H1 (cell line): Measurements from ENCODE around the gene SEPTIN1. TPM values are rescaled to one million over a fixed set of nuclear protein-coding genes. Genes with fewer than 3 reads are reported as not detected.

Source experiments
- CTCF ChIA-PET: fragments of 300-600 bp; sonication (Branson Sonifier 250); formaldehyde crosslinking; loops from one replicate; lab custom pipeline; 2021; ENCODE audit not compliant: partially characterized antibody; lab: Charles Lee
- POLR2A ChIA-PET: fragments of 300-600 bp; sonication (Branson Sonifier 250); formaldehyde crosslinking; loops from one replicate; lab custom pipeline; 2021; ENCODE audit warnings: inconsistent platforms; ENCODE audit not compliant: partially characterized antibody; lab: Charles Lee
- DNase-seq, 2 experiments: peaks; one replicate each; pipeline versions ENCODE4 v3.0.0 to v3.0.0-alpha.2; 2010 to 2022; ENCODE audit warnings: low spot score in 2 of 2, low read depth in 1 of 2, mixed read lengths in 1 of 2
- FAIRE-seq: peaks from 2 replicates; lab custom pipeline; 2011; peaks lifted over from hg19 to GRCh38; lab: Jason Lieb, UNC
- H2AFZ ChIP-seq: 2 replicates; pipeline ENCODE4 v1.8.1; 2012; ENCODE audit warnings: low read length, inconsistent platforms
- H2AK5ac ChIP-seq: 2 replicates; pipeline ENCODE4 v1.6.1; 2013; ENCODE audit warnings: low read depth, low read length
- H2BK120ac ChIP-seq: replicated peaks from 2 replicates; pipeline ENCODE3; 2013; ENCODE audit warnings: low read depth, low read length, inconsistent platforms
- H2BK12ac ChIP-seq: 2 replicates; pipeline ENCODE4 v1.6.1; 2013; ENCODE audit warnings: low read depth, low read length
- H2BK15ac ChIP-seq: 2 replicates; pipeline ENCODE4 v1.6.1; 2013; ENCODE audit warnings: low read length
- H2BK20ac ChIP-seq: 2 replicates; pipeline ENCODE4 v1.6.1; 2013; ENCODE audit warnings: low read length
- H2BK5ac ChIP-seq: 2 replicates; pipeline ENCODE4 v1.6.1; 2013; ENCODE audit warnings: low read depth, low read length
- H3K14ac ChIP-seq: 2 replicates; pipeline ENCODE4 v1.6.1; 2013; ENCODE audit warnings: inconsistent platforms; ENCODE audit not compliant: insufficient read length
- H3K18ac ChIP-seq: 2 replicates; pipeline ENCODE4 v1.6.1; 2013; ENCODE audit warnings: low read length; ENCODE audit errors: extremely low read depth
- H3K23ac ChIP-seq: 2 replicates; pipeline ENCODE4 v1.6.1; 2013; ENCODE audit warnings: inconsistent platforms; ENCODE audit not compliant: insufficient read length
- H3K23me2 ChIP-seq: 2 replicates; pipeline ENCODE4 v1.6.1; 2013; ENCODE audit warnings: low read depth, low read length
- H3K27ac ChIP-seq: 2 replicates; pipeline ENCODE4 v1.6.1; 2011; ENCODE audit warnings: low read depth, low read length, inconsistent platforms
- H3K27me3 ChIP-seq, 4 experiments: replicated peaks in 1 of 4; 1 replicate in 1 of 4; 2 replicates in 3 of 4; pipeline versions ENCODE4 v1.6.1 to v1.8.1; 2011 to 2013; ENCODE audit warnings: low read length in 3 of 4, mild to moderate bottlenecking in 3 of 4, inconsistent platforms in 2 of 4, mixed read lengths in 2 of 4, moderate library complexity in 1 of 4; ENCODE audit not compliant: control insufficient read depth in 3 of 4, insufficient read depth in 3 of 4; ENCODE audit errors: extremely low read depth in 1 of 4
- H3K36me3 ChIP-seq, 4 experiments: 2 replicates each; pipeline versions ENCODE4 v1.6.1 to v1.8.1; 2011 to 2013; ENCODE audit warnings: mild to moderate bottlenecking in 4 of 4, low read length in 3 of 4, moderate library complexity in 2 of 4, control low read depth in 1 of 4, inconsistent platforms in 1 of 4; ENCODE audit not compliant: insufficient read depth in 4 of 4, control insufficient read depth in 2 of 4
- H3K4ac ChIP-seq: replicated peaks from 2 replicates; pipeline ENCODE3; 2013; ENCODE audit warnings: low read length, low read depth, mixed read lengths, inconsistent platforms; ENCODE audit not compliant: insufficient read length
- H3K4me1 ChIP-seq, 4 experiments: replicated peaks in 1 of 4; 1 replicate in 1 of 4; 2 replicates in 3 of 4; pipeline versions ENCODE4 v1.6.1 to v1.8.1; 2011 to 2013; ENCODE audit warnings: low read length in 3 of 4, inconsistent platforms in 2 of 4, mixed read lengths in 1 of 4; ENCODE audit not compliant: insufficient read depth in 4 of 4, control insufficient read depth in 3 of 4
- H3K4me2 ChIP-seq, 2 experiments: 2 replicates each; pipeline versions ENCODE4 v1.6.1 to v1.8.1; 2011 to 2013; ENCODE audit warnings: low read depth in 2 of 2, low read length in 2 of 2, control low read depth in 1 of 2, inconsistent platforms in 1 of 2, mild to moderate bottlenecking in 1 of 2; ENCODE audit not compliant: insufficient read depth in 1 of 2
- H3K4me3 ChIP-seq, 4 experiments: fragments of 200-600, 300-600 bp in 1 of 4; sonication (generic), shearing (Covaris generic), sonication (Bioruptor Twin) in 1 of 4; 2 replicates each; pipeline versions ENCODE4 v1.5.1 to v1.8.1; 2011 to 2016; ENCODE audit warnings: low read length in 4 of 4, low read depth in 3 of 4, control low read depth in 2 of 4, inconsistent platforms in 2 of 4, mild to moderate bottlenecking in 2 of 4, mixed read lengths in 1 of 4, moderate library complexity in 1 of 4; ENCODE audit not compliant: insufficient read depth in 2 of 4; ENCODE audit errors: extremely low read depth in 1 of 4
- H3K56ac ChIP-seq: replicated peaks from 2 replicates; pipeline ENCODE3; 2013; ENCODE audit warnings: low read depth, mild to moderate bottlenecking, mixed read lengths, low read length, inconsistent platforms; ENCODE audit not compliant: insufficient read length
- H3K79me1 ChIP-seq: 2 replicates; pipeline ENCODE4 v1.6.1; 2013; ENCODE audit warnings: low read depth, low read length, control low read depth
- H3K79me2 ChIP-seq, 2 experiments: 2 replicates each; pipeline versions ENCODE4 v1.6.1 to v1.8.1; 2012 to 2013; ENCODE audit warnings: low read length in 2 of 2, mild to moderate bottlenecking in 2 of 2, inconsistent platforms in 1 of 2; ENCODE audit not compliant: insufficient read depth in 2 of 2, control insufficient read depth in 1 of 2
- H3K9ac ChIP-seq, 4 experiments: replicated peaks in 1 of 4; 1 replicate in 1 of 4; 2 replicates in 3 of 4; pipeline versions ENCODE4 v1.6.1 to v1.8.1; 2011 to 2013; ENCODE audit warnings: low read depth in 3 of 4, low read length in 3 of 4, control low read depth in 2 of 4, mild to moderate bottlenecking in 2 of 4, moderate library complexity in 2 of 4, inconsistent platforms in 1 of 4; ENCODE audit errors: extremely low read depth in 1 of 4
- H3K9me3 ChIP-seq, 2 experiments: 2 replicates each; pipeline versions ENCODE4 v1.6.1 to v1.8.1; 2012 to 2013; ENCODE audit warnings: mild to moderate bottlenecking in 2 of 2, moderate library complexity in 2 of 2, control low read depth in 1 of 2, inconsistent platforms in 1 of 2, low read depth in 1 of 2, low read length in 1 of 2, mixed read lengths in 1 of 2; ENCODE audit not compliant: insufficient read depth in 2 of 2
- H4K20me1 ChIP-seq, 2 experiments: replicated peaks in 1 of 2; 2 replicates each; pipeline versions ENCODE3 to v1.8.1; 2011 to 2013; ENCODE audit warnings: inconsistent platforms in 2 of 2, low read length in 2 of 2, mild to moderate bottlenecking in 1 of 2; ENCODE audit not compliant: insufficient read depth in 2 of 2, control insufficient read depth in 1 of 2
- H4K5ac ChIP-seq: 2 replicates; pipeline ENCODE4 v1.6.1; 2013; ENCODE audit warnings: low read length, low read depth, mixed read lengths, inconsistent platforms; ENCODE audit not compliant: insufficient read length
- H4K8ac ChIP-seq: 2 replicates; pipeline ENCODE4 v1.8.0; 2013; ENCODE audit warnings: mild to moderate bottlenecking, moderate library complexity, low read length, inconsistent platforms; ENCODE audit not compliant: insufficient read depth; ENCODE audit errors: extremely low read depth
- H4K91ac ChIP-seq: replicated peaks from 2 replicates; pipeline ENCODE3; 2013; ENCODE audit warnings: low read length, mixed read lengths, inconsistent platforms; ENCODE audit not compliant: insufficient read length
- MAX ChIP-seq: IDR thresholded peaks from 2 replicates; pipeline ENCODE4 v1.6.1; 2012; ENCODE audit warnings: inconsistent platforms
- TAF1 ChIP-seq: IDR thresholded peaks from 2 replicates; pipeline ENCODE4 v1.6.1; 2011; ENCODE audit warnings: mild to moderate bottlenecking, low read depth, low read length
- WGBS, 2 experiments: shearing (Covaris generic) in 1 of 2; methylation state at CpG; one replicate each; pipeline versions ENCODE4 v1.1.6 to v1.1.7; 2013 to 2015; ENCODE audit warnings: low lambda C conversion rate in 2 of 2, mixed read lengths in 2 of 2, inconsistent platforms in 1 of 2, low coverage in 1 of 2, missing lambda C conversion rate in 1 of 2; ENCODE audit not compliant: insufficient replicate concordance in 2 of 2, insufficient coverage in 1 of 2, insufficient read length in 1 of 2; ENCODE audit errors: extremely low coverage in 1 of 2, missing lambda C conversion rate in 1 of 2; 5-methylcytosine and 5-hydroxymethylcytosine counted together
- polyA plus RNA-seq, 7 experiments: library from polyadenylated mRNA; depleted of rRNA in 3 of 7; stranded (reverse) in 5 of 7; unstranded in 2 of 7; fragments of >200 nt in 5 of 7; fragments of 200-250 nt in 2 of 7; gene quantifications; 1 replicate in 5 of 7; 2 replicates in 1 of 7; 4 replicates in 1 of 7; pipeline versions ENCODE4 v1.2.1 to v1.2.3, GENCODE V29; 2011 to 2013; ENCODE audit warnings: missing spikeins in 2 of 7, mixed read lengths in 2 of 7
- total RNA-seq: library from RNA; stranded (reverse); fragmentation: NEBNext Ultra II Directional; extraction: Animal tissue kit (Norgen Biotek cat#: 25700); gene quantifications from 2 replicates; pipeline ENCODE4 v1.2.1, GENCODE V29; 2021

The SEPTIN1 gene
- total and polyA plus RNA-seq, 2 of the 8 experiments (the other 6 are each of a cell fraction or from before 2014, with no cell fraction given): 0.24 to 1.4 TPM

DNA sequence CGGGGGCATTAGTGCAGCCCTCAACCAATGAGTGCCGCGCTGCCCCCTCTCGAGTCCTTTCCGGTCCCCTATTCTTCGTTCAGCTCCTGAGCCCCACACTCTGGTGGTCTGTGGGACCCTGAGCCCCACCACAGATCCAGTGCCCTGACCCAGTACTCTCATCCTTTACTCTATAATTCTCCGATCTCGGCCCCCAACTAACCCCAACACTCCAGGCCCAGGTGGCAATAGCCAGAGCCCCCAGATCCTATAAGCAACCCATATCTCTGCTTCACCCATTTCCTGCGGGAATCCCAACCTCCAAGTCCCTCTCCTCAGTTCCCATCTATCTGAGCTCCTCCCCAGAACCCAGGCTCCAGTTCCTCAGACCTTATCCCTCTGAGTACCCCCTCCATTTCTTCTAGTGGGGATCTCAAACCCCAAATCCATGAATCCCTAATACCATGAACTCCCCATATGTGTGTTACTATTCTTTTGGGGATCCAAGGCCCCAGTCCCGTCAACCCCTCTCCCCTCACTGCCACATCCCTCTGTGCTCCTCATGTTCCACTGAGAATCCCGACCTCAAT is 11.0 kb downstream of the SEPTIN1 start:
- no peaks in the 10 kb centered on the region for H3K36me3 ChIP-seq
- H3K14ac ChIP-seq: no peak overlapping the region
- H3K23me2 ChIP-seq: peaks cover 10% of the 10 kb centered on the region; the same call in 1 of the 2 replicates
- H3K9ac ChIP-seq: no peak overlapping the region
- no peak overlapping the region for H3K27ac ChIP-seq
- H3K23ac ChIP-seq: no peak overlapping the region
- H3K9me3 ChIP-seq: no peaks in the 10 kb centered on the region
- H2BK120ac ChIP-seq: no peak overlapping the region
- no peak overlapping the region for H2BK20ac ChIP-seq
- peaks cover 0 to 16% of the 10 kb centered on the region in 2 experiments for H4K20me1 ChIP-seq
- H2BK5ac ChIP-seq: no peak overlapping the region
- no peak overlapping the region for H2AFZ ChIP-seq
- no peak for FAIRE-seq
- 27% methylated on average over 10 of the region's 11 CpGs; no CpG with 5 or more reads in 1 of the 2 experiments for WGBS, 2 experiments
- H4K8ac ChIP-seq: no peak overlapping the region
- ChIA-PET POLR2A (interaction anchor here (0.6 to 6.9 kb wide), 13 partner anchors 11 to 1109 kb away, joined by 3 to 79 read pairs (median 3); partner anchors contain the start of genes CD2BP2, SEPTIN1, ZNF48 and ZNF771), CTCF (interaction anchor here (0.6 to 2.3 kb wide), 19 partner anchors 9 to 255 kb away, joined by 3 to 12 read pairs (median 4); partner anchors contain the start of genes CD2BP2, DCTPP1, SEPTIN1 and ZNF48)
- peaks cover 0 to 17% (median 12%) of the 10 kb centered on the region in 4 experiments; a peak in 6 of 7 replicates for H3K4me1 ChIP-seq
- no peak overlapping the region for H4K91ac ChIP-seq
- H3K79me2 ChIP-seq: peaks cover 0 to 29% of the 10 kb centered on the region in 2 experiments; a peak in 2 of 4 replicates
- no peak overlapping the region for H2BK15ac ChIP-seq
- H3K27me3 ChIP-seq: no peaks in the 10 kb centered on the region
- peak overlapping the region; percentile 40 to 78 for H3K4me2 ChIP-seq
- H3K18ac ChIP-seq: no peak overlapping the region
- TF ChIP-seq TAF1 (peak; percentile 29; the same call in 1 of the 2 replicates), MAX (no peak)
- TF ChIP-seq, all 59 proteins: peak for 1
- Histone ChIP-seq H2AK5ac (no peak overlapping the region), H3K4me3 (peak overlapping the region; percentile 21 to 57 (median 48); a peak in 6 of 8 replicates), H3K4ac (no peak overlapping the region), H4K5ac (no peak overlapping the region), H3K56ac (no peak overlapping the region), H3K79me1 (peaks cover 8% of the 10 kb centered on the region), H2BK12ac (peak overlapping the region; percentile 68; the same call in 1 of the 2 replicates)
- no peak for DNase-seq
